HCT116 (cell line): ENCODE results near the gene SPG21. TPM values are rescaled to one million over a fixed set of nuclear protein-coding genes. Genes with fewer than 3 reads are reported as not detected.

Experiments
- ATAC-seq: fragments of 200-7000 bp; cut with Tn5 transposase; 2 replicates; pipeline ENCODE4 v1.9.1; 2020; ENCODE audit warnings: mild to moderate bottlenecking, moderate library complexity
- BruUV-seq: library from RNA; stranded (reverse); fragments of 400-500 nt; replicated peaks from 2 replicates; lab custom pipeline; 2021; lab: Mats Ljungman, UMichigan
- CTCF ChIA-PET: fragments of 300-600 bp; sonication (Branson Sonifier 250); formaldehyde crosslinking; loops from one replicate; lab custom pipeline; 2021; ENCODE audit warnings: antibody characterized with exemption; lab: Charles Lee
- POLR2A ChIA-PET: fragments of 300-600, 350-600 bp; sonication (Branson Sonifier 250); formaldehyde crosslinking; loops from one replicate; lab custom pipeline; 2021; ENCODE audit warnings: antibody characterized with exemption; lab: Charles Lee
- RAD21 ChIA-PET, 2 experiments: fragments of 300-600 bp; sonication (Branson Sonifier 250); formaldehyde crosslinking; loops; one replicate each; lab custom pipeline; 2023; ENCODE audit warnings: low total read pairs in 2 of 2; ENCODE audit not compliant: uncharacterized antibody in 2 of 2, unreplicated experiment in 2 of 2, low non-redundant PET in 1 of 2; lab: Charles Lee
- DNase-seq: peaks from one replicate; pipeline ENCODE4 v3.0.0-alpha.2; 2010; ENCODE audit warnings: low read depth, low spot score
- H2AFZ ChIP-seq: fragments of 200-600 bp; shearing (Covaris generic), sonication (generic); 2 replicates; pipeline ENCODE4 v1.6.1; 2017; ENCODE audit warnings: low read depth, mixed run types, mixed read lengths, antibody characterized with exemption, low read length; ENCODE audit not compliant: poor library complexity, severe bottlenecking
- H3K27ac ChIP-seq: 2 replicates; pipeline ENCODE4 v1.5.1; 2012; ENCODE audit warnings: low read depth, low read length
- H3K27me3 ChIP-seq: fragments of 200-600 bp; sonication (generic); 2 replicates; pipeline ENCODE4 v1.6.1; 2016; ENCODE audit warnings: mixed run types, low read length, mixed read lengths; ENCODE audit not compliant: insufficient read depth
- H3K36me3 ChIP-seq, 2 experiments: fragments of 200-500 bp in 1 of 2; fragments of 200-600 bp in 1 of 2; sonication (Bioruptor generic) in 1 of 2; sonication (generic) in 1 of 2; 2 replicates each; pipeline versions ENCODE4 v1.5.1 to v1.6.1; 2014 to 2016; ENCODE audit warnings: low read length in 2 of 2, inconsistent platforms in 1 of 2, mixed read lengths in 1 of 2, mixed run types in 1 of 2; ENCODE audit not compliant: insufficient read depth in 2 of 2, control insufficient read depth in 1 of 2
- H3K4me1 ChIP-seq, 2 experiments: fragments of 200-600 bp in 1 of 2; sonication (generic) in 1 of 2; 2 replicates each; pipeline versions ENCODE4 v1.5.1 to v1.6.1; 2012 to 2017; ENCODE audit warnings: low read length in 2 of 2, inconsistent platforms in 1 of 2, mild to moderate bottlenecking in 1 of 2, mixed read lengths in 1 of 2, mixed run types in 1 of 2, moderate library complexity in 1 of 2; ENCODE audit not compliant: insufficient read depth in 2 of 2, control insufficient read depth in 1 of 2
- H3K4me2 ChIP-seq: fragments of 200-600 bp; sonication (generic); 2 replicates; pipeline ENCODE4 v1.6.1; 2017; ENCODE audit warnings: mixed run types, low read length, mixed read lengths
- H3K4me3 ChIP-seq, 2 experiments: fragments of 200-600 bp in 1 of 2; sonication (generic) in 1 of 2; replicated peaks in 1 of 2; 2 replicates each; pipeline ENCODE4 v1.5.1; 2011 to 2016; ENCODE audit warnings: low read length in 2 of 2, control low read depth in 1 of 2, low read depth in 1 of 2, mild to moderate bottlenecking in 1 of 2, mixed read lengths in 1 of 2, mixed run types in 1 of 2
- H3K79me2 ChIP-seq: fragments of 200-600 bp; sonication (generic); 2 replicates; pipeline ENCODE4 v1.6.1; 2017; ENCODE audit warnings: mild to moderate bottlenecking, mixed run types, low read length, moderate library complexity, mixed read lengths; ENCODE audit not compliant: insufficient read depth
- H3K9ac ChIP-seq: fragments of 200-600 bp; sonication (generic); 2 replicates; pipeline ENCODE4 v1.6.1; 2016; ENCODE audit warnings: low read length, mixed read lengths
- H3K9me2 ChIP-seq: fragments of 200-600 bp; sonication (generic), shearing (Covaris generic); 2 replicates; pipeline ENCODE4 v1.6.1; 2017; ENCODE audit warnings: mixed run types, mild to moderate bottlenecking, moderate library complexity; ENCODE audit not compliant: insufficient read depth
- H3K9me3 ChIP-seq, 2 experiments: fragments of 200-500 bp in 1 of 2; fragments of 200-600 bp in 1 of 2; sonication (Bioruptor generic) in 1 of 2; sonication (generic) in 1 of 2; 2 replicates each; pipeline ENCODE4 v1.6.1; 2014 to 2017; ENCODE audit warnings: low read length in 2 of 2, mixed read lengths in 2 of 2, inconsistent platforms in 1 of 2, low read depth in 1 of 2, mild to moderate bottlenecking in 1 of 2, mixed run types in 1 of 2, moderate library complexity in 1 of 2; ENCODE audit not compliant: control insufficient read depth in 1 of 2, insufficient read depth in 1 of 2
- H4K20me1 ChIP-seq: fragments of 200-600 bp; sonication (generic), shearing (Covaris generic); 2 replicates; pipeline ENCODE4 v1.6.1; 2017; ENCODE audit warnings: mixed run types, mild to moderate bottlenecking, moderate library complexity; ENCODE audit not compliant: insufficient read depth
- CEBPB ChIP-seq: IDR thresholded peaks from 2 replicates; pipeline ENCODE4 v1.6.1; 2012; ENCODE audit warnings: low read depth
- CTCF ChIP-seq, 3 experiments: fragments of 200-600 bp in 1 of 3; sonication (generic) in 1 of 3; IDR thresholded peaks in 2 of 3; conservative IDR thresholded peaks in 1 of 3; 2 replicates each; pipeline ENCODE4 v1.5.1; 2012 to 2017; ENCODE audit warnings: low read depth in 2 of 3, low read length in 2 of 3, antibody characterized with exemption in 1 of 3, borderline replicate concordance in 1 of 3, control low read depth in 1 of 3, mild to moderate bottlenecking in 1 of 3, mixed read lengths in 1 of 3, mixed run types in 1 of 3, moderate library complexity in 1 of 3; ENCODE audit not compliant: insufficient read depth in 1 of 3
- EGR1 ChIP-seq: IDR thresholded peaks from 2 replicates; pipeline ENCODE4 v1.6.1; 2012; ENCODE audit warnings: low read depth
- EZH2phosphoT487 ChIP-seq: fragments of 200-600 bp; IDR thresholded peaks from 2 replicates; pipeline ENCODE4 v1.6.1; 2018; ENCODE audit warnings: antibody characterized with exemption, borderline replicate concordance
- FOSL1 ChIP-seq: IDR thresholded peaks from 2 replicates; pipeline ENCODE4 v1.6.1; 2012; ENCODE audit warnings: low read depth
- POLR2AphosphoS5 ChIP-seq: IDR thresholded peaks from 2 replicates; pipeline ENCODE4 v1.6.1; 2011; ENCODE audit warnings: mild to moderate bottlenecking, low read depth, low read length, moderate library complexity
- RAD21 ChIP-seq: IDR thresholded peaks from 2 replicates; pipeline ENCODE4 v1.6.1; 2012; ENCODE audit warnings: low read depth, mild to moderate bottlenecking
- SIN3A ChIP-seq: IDR thresholded peaks from 2 replicates; pipeline ENCODE4 v1.6.1; 2012; ENCODE audit warnings: low read depth
- SRF ChIP-seq: IDR thresholded peaks from 2 replicates; pipeline ENCODE4 v1.6.1; 2012; ENCODE audit warnings: low read depth
- TCF7L2 ChIP-seq: IDR thresholded peaks from 2 replicates; pipeline ENCODE4 v1.7.0; 2011; ENCODE audit warnings: borderline replicate concordance, inconsistent platforms; ENCODE audit not compliant: insufficient read depth, insufficient read length; ENCODE audit errors: extremely low read depth
- YY1 ChIP-seq: IDR thresholded peaks from 2 replicates; pipeline ENCODE4 v1.6.1; 2011; ENCODE audit warnings: low read length, low read depth, moderate library complexity, mild to moderate bottlenecking; ENCODE audit not compliant: insufficient replicate concordance; ENCODE audit errors: extremely low read depth
- ZNF274 ChIP-seq: fragments of 200-500 bp; sonication (Bioruptor generic); IDR thresholded peaks from 2 replicates; pipeline ENCODE4 v1.6.1; 2014; ENCODE audit warnings: mild to moderate bottlenecking, low read depth, low read length, inconsistent platforms
- intact Hi-C: fragments of 100-400 bp; cut with micrococcal nuclease; formaldehyde crosslinking; loops from 2 replicates; pipeline ENCODE4 v1.10.0; 2022
- total RNA-seq: library from RNA; stranded (reverse); gene quantifications from one replicate; pipeline ENCODE4 v1.2.1, GENCODE V29; 2021; ENCODE audit not compliant: unreplicated experiment
- TF ChIP-seq, protein P1 (sequence below): IDR thresholded peaks from 2 replicates; pipeline ENCODE4 v1.6.1; 2011; ENCODE audit warnings: mild to moderate bottlenecking, low read length, moderate library complexity; ENCODE audit not compliant: insufficient replicate concordance; ENCODE audit errors: extremely low read depth

Gene SPG21
- total RNA-seq, 1 experiment from 2014 or later: 72.7 TPM

GRCh38 chr15:64960153-64960552, 29.6 kb downstream of the SPG21 start:
- peaks cover 37 to 59% of the 10 kb centered on the region in 2 experiments for H3K36me3 ChIP-seq
- H3K4me2 ChIP-seq: no peak overlapping the region
- no peaks in the 10 kb centered on the region for H3K9me2 ChIP-seq
- H3K9ac ChIP-seq: no peak overlapping the region
- intact Hi-C loops: no loop called here
- ChIA-PET POLR2A (no interaction called here), CTCF (no interaction called here), RAD21 (no interaction called here)
- H3K4me3 ChIP-seq: no peak overlapping the region
- no peak overlapping the region for H3K27ac ChIP-seq
- H3K79me2 ChIP-seq: no peaks in the 10 kb centered on the region
- no peak for DNase-seq
- no peaks in the 10 kb centered on the region for H4K20me1 ChIP-seq
- no peak for ATAC-seq
- no peaks in the 10 kb centered on the region for H3K27me3 ChIP-seq
- H3K9me3 ChIP-seq: no peaks in the 10 kb centered on the region
- H3K4me1 ChIP-seq: no peaks in the 10 kb centered on the region
- no peak overlapping the region for H2AFZ ChIP-seq
- no TSS peak for BruUV-seq
- no peak for TF ChIP-seq YY1
- no peak for TF ChIP-seq EZH2phosphoT487
- no peak for TF ChIP-seq POLR2AphosphoS5
- no peak for TF ChIP-seq RAD21
- TF ChIP-seq EGR1: no peak
- no peak for TF ChIP-seq CTCF (IDR thresholded peaks at IDR 0.05 in 2 of 3, conservative IDR thresholded peaks at IDR 0.05 in 1 of 3; ENCODE audit: borderline replicate concordance in 1 of 3, insufficient read depth in 1 of 3, low read depth in 2 of 3, low read length in 2 of 3)
- no peak for TF ChIP-seq FOSL1
- TF ChIP-seq ZNF274: no peak
- no peak for TF ChIP-seq TCF7L2
- no peak for TF ChIP-seq CEBPB
- TF ChIP-seq, protein P1, sequence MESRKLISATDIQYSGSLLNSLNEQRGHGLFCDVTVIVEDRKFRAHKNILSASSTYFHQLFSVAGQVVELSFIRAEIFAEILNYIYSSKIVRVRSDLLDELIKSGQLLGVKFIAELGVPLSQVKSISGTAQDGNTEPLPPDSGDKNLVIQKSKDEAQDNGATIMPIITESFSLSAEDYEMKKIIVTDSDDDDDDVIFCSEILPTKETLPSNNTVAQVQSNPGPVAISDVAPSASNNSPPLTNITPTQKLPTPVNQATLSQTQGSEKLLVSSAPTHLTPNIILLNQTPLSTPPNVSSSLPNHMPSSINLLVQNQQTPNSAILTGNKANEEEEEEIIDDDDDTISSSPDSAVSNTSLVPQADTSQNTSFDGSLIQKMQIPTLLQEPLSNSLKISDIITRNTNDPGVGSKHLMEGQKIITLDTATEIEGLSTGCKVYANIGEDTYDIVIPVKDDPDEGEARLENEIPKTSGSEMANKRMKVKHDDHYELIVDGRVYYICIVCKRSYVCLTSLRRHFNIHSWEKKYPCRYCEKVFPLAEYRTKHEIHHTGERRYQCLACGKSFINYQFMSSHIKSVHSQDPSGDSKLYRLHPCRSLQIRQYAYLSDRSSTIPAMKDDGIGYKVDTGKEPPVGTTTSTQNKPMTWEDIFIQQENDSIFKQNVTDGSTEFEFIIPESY: no peak
- TF ChIP-seq SRF: no peak
- TF ChIP-seq SIN3A: no peak
